ENCODE data around the gene SLC15A1. TPM values are rescaled to one million over a fixed set of nuclear protein-coding genes. Genes with fewer than 3 reads are reported as not detected.

Gene SLC15A1
- total and polyA plus RNA-seq, 4 donors, result 5.8 to 19.7 (median 11.6) TPM

DNA sequence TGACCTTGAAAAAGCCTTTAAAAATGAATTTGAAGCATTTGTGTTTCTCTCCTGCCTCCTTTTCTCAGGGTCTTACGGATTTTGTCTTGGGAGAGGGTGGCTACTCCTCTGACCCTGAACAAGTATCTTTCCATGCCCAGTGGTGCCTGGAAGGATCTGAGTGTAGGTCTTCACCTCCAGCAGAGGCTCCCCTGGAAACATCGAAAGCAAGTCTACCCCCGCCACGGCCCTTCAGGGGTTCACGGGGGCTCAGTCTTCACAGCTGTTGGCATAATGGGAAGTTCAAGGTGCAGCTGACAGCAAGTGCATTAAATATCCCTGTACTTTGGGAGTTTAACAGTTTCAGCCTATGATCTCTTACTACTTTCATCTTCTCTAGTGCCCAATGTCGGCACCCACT, 42.7 kb upstream of the SLC15A1 start (continued):
- TF ChIP-seq RAD21 (IDR thresholded peaks at IDR 0.05), result no peak
- TF ChIP-seq HNF4A (conservative IDR thresholded peaks at IDR 0.05), result no peak
- TF ChIP-seq RXRA (IDR thresholded peaks at IDR 0.05), result no peak
- TF ChIP-seq NR2F2 (IDR thresholded peaks at IDR 0.05), result no peak
- TF ChIP-seq JUND (IDR thresholded peaks at IDR 0.05), result no peak
- TF ChIP-seq SP1 (IDR thresholded peaks at IDR 0.05), result no peak
- no peak for TF ChIP-seq GABPA (IDR thresholded peaks at IDR 0.05 in 1 of 2, conservative IDR thresholded peaks at IDR 0.05 in 1 of 2)
- no peak for TF ChIP-seq HNF4G (IDR thresholded peaks at IDR 0.05)

DNA sequence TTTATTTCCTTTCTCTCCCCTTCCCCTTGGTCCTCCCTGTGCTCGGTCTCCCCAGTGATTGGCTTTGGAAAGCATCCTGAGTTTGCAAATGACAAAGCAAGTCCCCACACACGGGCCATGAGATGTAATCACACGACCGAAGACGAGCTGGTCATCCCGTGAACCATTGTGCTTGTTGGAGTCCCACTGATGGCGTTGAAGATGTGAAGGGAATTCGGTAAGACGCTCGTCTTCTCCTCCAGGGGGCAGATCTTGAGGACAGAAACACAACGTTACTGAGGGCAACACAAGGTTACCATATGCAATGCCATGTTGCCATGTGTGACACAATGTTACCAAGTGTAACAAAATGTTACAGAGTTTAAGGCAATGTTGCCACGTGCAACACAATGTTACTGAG, 42.0 kb upstream of the SLC15A1 start:
- DNase-seq (ENCODE audit: low spot score), result no peak
- no peak for TF ChIP-seq TAF1 (conservative IDR thresholded peaks at IDR 0.05)
- TF ChIP-seq NR2F2 (IDR thresholded peaks at IDR 0.05), result no peak
- Histone ChIP-seq H3K4me1 (ENCODE audit: control insufficient read depth in 4 of 4, insufficient read depth in 4 of 4, low read length in 3 of 4) (peaks cover 0 to 7% (median 6%) of the 10 kb centered on the region in 4 donors), H3K9ac (ENCODE audit: low read depth in 1 of 2, low read length in 2 of 2) (no peak overlapping the region), H3K9me3 (ENCODE audit: control insufficient read depth in 4 of 4, low read length in 3 of 4) (no peaks in the 10 kb centered on the region), H3K27me3 (ENCODE audit: control insufficient read depth in 4 of 4, insufficient read depth in 4 of 4, low read length in 3 of 4) (no peaks in the 10 kb centered on the region), H3K36me3 (ENCODE audit: control insufficient read depth in 4 of 4, insufficient read depth in 3 of 4, low read depth in 1 of 4, low read length in 3 of 4) (peaks cover 3 to 14% (median 11%) of the 10 kb centered on the region in 4 donors), H3K4me3 (ENCODE audit: low read depth in 1 of 3, low read length in 3 of 3) (no peak overlapping the region), H3K27ac (ENCODE audit: low read depth in 1 of 2, low read length in 2 of 2) (no peak overlapping the region)
- WGBS, result 97% methylated on average over 12 of the region's 12 CpGs

- no peaks in the 10 kb centered on the region for H3K4me1 ChIP-seq (ENCODE audit: control insufficient read depth in 4 of 4, insufficient read depth in 4 of 4, low read length in 3 of 4)
- no peaks in the 10 kb centered on the region for H3K9me3 ChIP-seq (ENCODE audit: control insufficient read depth in 4 of 4, low read length in 3 of 4)
- peaks cover 3 to 14% (median 11%) of the 10 kb centered on the region in 4 donors for H3K36me3 ChIP-seq (ENCODE audit: control insufficient read depth in 4 of 4, insufficient read depth in 3 of 4, low read depth in 1 of 4, low read length in 3 of 4)
- TF ChIP-seq, protein P1, sequence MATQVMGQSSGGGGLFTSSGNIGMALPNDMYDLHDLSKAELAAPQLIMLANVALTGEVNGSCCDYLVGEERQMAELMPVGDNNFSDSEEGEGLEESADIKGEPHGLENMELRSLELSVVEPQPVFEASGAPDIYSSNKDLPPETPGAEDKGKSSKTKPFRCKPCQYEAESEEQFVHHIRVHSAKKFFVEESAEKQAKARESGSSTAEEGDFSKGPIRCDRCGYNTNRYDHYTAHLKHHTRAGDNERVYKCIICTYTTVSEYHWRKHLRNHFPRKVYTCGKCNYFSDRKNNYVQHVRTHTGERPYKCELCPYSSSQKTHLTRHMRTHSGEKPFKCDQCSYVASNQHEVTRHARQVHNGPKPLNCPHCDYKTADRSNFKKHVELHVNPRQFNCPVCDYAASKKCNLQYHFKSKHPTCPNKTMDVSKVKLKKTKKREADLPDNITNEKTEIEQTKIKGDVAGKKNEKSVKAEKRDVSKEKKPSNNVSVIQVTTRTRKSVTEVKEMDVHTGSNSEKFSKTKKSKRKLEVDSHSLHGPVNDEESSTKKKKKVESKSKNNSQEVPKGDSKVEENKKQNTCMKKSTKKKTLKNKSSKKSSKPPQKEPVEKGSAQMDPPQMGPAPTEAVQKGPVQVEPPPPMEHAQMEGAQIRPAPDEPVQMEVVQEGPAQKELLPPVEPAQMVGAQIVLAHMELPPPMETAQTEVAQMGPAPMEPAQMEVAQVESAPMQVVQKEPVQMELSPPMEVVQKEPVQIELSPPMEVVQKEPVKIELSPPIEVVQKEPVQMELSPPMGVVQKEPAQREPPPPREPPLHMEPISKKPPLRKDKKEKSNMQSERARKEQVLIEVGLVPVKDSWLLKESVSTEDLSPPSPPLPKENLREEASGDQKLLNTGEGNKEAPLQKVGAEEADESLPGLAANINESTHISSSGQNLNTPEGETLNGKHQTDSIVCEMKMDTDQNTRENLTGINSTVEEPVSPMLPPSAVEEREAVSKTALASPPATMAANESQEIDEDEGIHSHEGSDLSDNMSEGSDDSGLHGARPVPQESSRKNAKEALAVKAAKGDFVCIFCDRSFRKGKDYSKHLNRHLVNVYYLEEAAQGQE (IDR thresholded peaks at IDR 0.05), result no peak
- TF ChIP-seq YY1 (IDR thresholded peaks at IDR 0.05), result no peak
- TF ChIP-seq ATF3 (IDR thresholded peaks at IDR 0.05), result no peak
- no peak for TF ChIP-seq RAD21 (IDR thresholded peaks at IDR 0.05)
- no peak for TF ChIP-seq RXRA (IDR thresholded peaks at IDR 0.05)
- no peak for TF ChIP-seq EGR1 (IDR thresholded peaks at IDR 0.05; ENCODE audit: low read depth in 2 of 2)
- TF ChIP-seq JUND (IDR thresholded peaks at IDR 0.05), result no peak
- TF ChIP-seq HNF4G (IDR thresholded peaks at IDR 0.05), result no peak
- no peak for TF ChIP-seq FOXA1 (IDR thresholded peaks at IDR 0.05)
- no peak for TF ChIP-seq SP1 (IDR thresholded peaks at IDR 0.05)
- TF ChIP-seq FOXA2 (IDR thresholded peaks at IDR 0.05), result no peak
- TF ChIP-seq CTCF (IDR thresholded peaks at IDR 0.05; ENCODE audit: low read depth, low read length, missing input control), result no peak
- no peak for TF ChIP-seq GABPA (IDR thresholded peaks at IDR 0.05 in 1 of 2, conservative IDR thresholded peaks at IDR 0.05 in 1 of 2)
- TF ChIP-seq ZBTB33 (IDR thresholded peaks at IDR 0.05), result no peak
- TF ChIP-seq NR2F2 (IDR thresholded peaks at IDR 0.05), result no peak
- TF ChIP-seq TAF1 (conservative IDR thresholded peaks at IDR 0.05), result no peak
- TF ChIP-seq HNF4A (conservative IDR thresholded peaks at IDR 0.05), result no peak
- no peak overlapping the region for H3K4me3 ChIP-seq (ENCODE audit: low read depth in 1 of 3, low read length in 3 of 3)
- H3K9ac ChIP-seq (ENCODE audit: low read depth in 1 of 2, low read length in 2 of 2), result no peak overlapping the region
- no peak overlapping the region for H3K27ac ChIP-seq (ENCODE audit: low read depth in 1 of 2, low read length in 2 of 2)
- WGBS, result 90% methylated on average over 11 of the region's 11 CpGs
- H3K27me3 ChIP-seq (ENCODE audit: control insufficient read depth in 4 of 4, insufficient read depth in 4 of 4, low read length in 3 of 4), result no peaks in the 10 kb centered on the region
- DNase-seq (ENCODE audit: low spot score), result no peak
These were observed 40.5 kb upstream of the SLC15A1 start for GRCh38 chr13:98792785-98793495.

All from liver (tissue), 9 donors.